HG02973 (cell line): ENCODE measurements around the gene TGFB1I1.
"Not testable (repeated sequence)": the region's sequence is repeated elsewhere in the genome, so short reads cannot be mapped to it uniquely, and the experiment has no call there.

Experiments used
- ATAC-seq: cut with Tn5 transposase; IDR thresholded peaks from one replicate; pipeline ENCODE4 v1.9.1; 2021; ENCODE audit warnings: moderate library complexity; ENCODE audit not compliant: unreplicated experiment

The TGFB1I1 gene

GRCh38 chr16:31471875-31472708 is at the start of gene TGFB1I1:
TSS of gene TGFB1I1 (plus strand) at chr16:31472152. CDS start at chr16:31472189, 37 bp downstream.
- no peak for ATAC-seq

- ATAC-seq, result no peak
Measured at GRCh38 chr16:31423241-31423640, 48.7 kb upstream of the TGFB1I1 start.

- ATAC-seq, result no peak
Measured at GRCh38 chr16:31423801-31424200, 48.2 kb upstream of the TGFB1I1 start.

GRCh38 chr16:31427441-31428278 is 44.3 kb upstream of the TGFB1I1 start:
- no peak for ATAC-seq

- no peak for ATAC-seq
Measured at GRCh38 chr16:31428279-31428597, 43.7 kb upstream of the TGFB1I1 start, which contains the start of gene COX6A2. TSS of gene COX6A2 (minus strand) at chr16:31428360. CDS start at chr16:31428325, 35 bp downstream.

GRCh38 chr16:31428638-31429247 is 43.2 kb upstream of the TGFB1I1 start:
- ATAC-seq, result no peak

GRCh38 chr16:31429314-31429713 is 42.6 kb upstream of the TGFB1I1 start:
- ATAC-seq, result no peak

GRCh38 chr16:31429796-31430195 is 42.2 kb upstream of the TGFB1I1 start:
- no peak for ATAC-seq

GRCh38 chr16:31430380-31431052 is 41.4 kb upstream of the TGFB1I1 start:
- no peak for ATAC-seq

GRCh38 chr16:31435341-31436220 is 36.4 kb upstream of the TGFB1I1 start:
- ATAC-seq, result no peak

GRCh38 chr16:31436221-31437045 is 35.5 kb upstream of the TGFB1I1 start:
- no peak for ATAC-seq

GRCh38 chr16:31438414-31438813 is 33.5 kb upstream of the TGFB1I1 start:
- ATAC-seq, result no peak

- not testable (repeated sequence) for ATAC-seq
Measured at GRCh38 chr16:31439023-31439422, 32.9 kb upstream of the TGFB1I1 start.

- ATAC-seq, result no peak
Measured at GRCh38 chr16:31439519-31439918, 32.4 kb upstream of the TGFB1I1 start.

GRCh38 chr16:31440516-31441184 is 31.3 kb upstream of the TGFB1I1 start:
- no peak for ATAC-seq

GRCh38 chr16:31441956-31442355 is 30.0 kb upstream of the TGFB1I1 start:
- no peak for ATAC-seq

GRCh38 chr16:31445931-31446330 is 26.0 kb upstream of the TGFB1I1 start:
- ATAC-seq, result not testable (repeated sequence)

GRCh38 chr16:31451201-31451600 is 20.8 kb upstream of the TGFB1I1 start:
- ATAC-seq, result no peak
